ENCODE data around the gene CYSLTR2.

The CYSLTR2 gene

DNA sequence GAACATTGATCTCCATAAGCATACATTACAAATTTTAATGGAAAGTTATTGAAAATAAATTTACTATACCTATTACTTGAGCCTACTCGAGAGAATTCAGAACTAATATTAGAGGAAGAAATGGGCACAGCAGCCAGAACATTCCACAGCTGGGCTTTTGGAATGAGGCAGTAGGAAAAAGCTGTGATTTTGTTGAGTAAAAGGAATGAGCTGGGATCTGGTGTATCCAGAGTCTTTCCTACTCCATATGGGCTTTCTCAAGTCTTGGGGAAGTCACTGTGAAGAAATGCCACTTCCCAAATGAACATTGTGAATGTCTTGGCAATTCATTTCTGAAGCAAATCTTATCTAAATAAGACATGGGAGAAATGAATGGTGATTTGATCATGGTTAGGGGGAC lies 93.1 kb downstream of the CYSLTR2 start:
- DNase-seq: no peak

GRCh38 chr13:48748681-48749080 lies 95.0 kb downstream of the CYSLTR2 start:
- no peak for DNase-seq

DNA sequence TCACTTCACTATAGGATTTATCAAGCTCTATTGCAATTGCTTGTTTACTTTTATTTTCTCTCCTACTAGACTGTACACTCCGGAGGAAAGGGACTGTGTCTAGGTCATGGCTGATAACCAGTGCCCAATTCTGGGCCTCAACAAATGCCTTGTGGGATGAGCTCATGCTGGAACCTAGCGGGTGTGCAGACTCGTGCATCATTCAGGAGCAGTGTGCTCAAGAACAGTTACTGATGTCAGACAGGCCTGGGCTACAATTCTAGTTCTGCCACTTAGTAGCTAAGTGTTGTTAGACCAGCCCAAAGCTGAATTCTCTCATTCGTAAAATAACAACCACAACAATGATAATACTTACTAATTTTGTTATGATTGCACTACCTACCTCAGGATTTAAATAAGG lies 95.4 kb downstream of the CYSLTR2 start:
- peak; percentile 23 for DNase-seq

GRCh38 chr13:48749699-48750473 lies 96.2 kb downstream of the CYSLTR2 start:
- peak; percentile 96 for DNase-seq

GRCh38 chr13:48750588-48751383 lies 97.1 kb downstream of the CYSLTR2 start:
- no peak for DNase-seq

GRCh38 chr13:48760626-48761025 lies 106.9 kb downstream of the CYSLTR2 start:
- DNase-seq: no peak

All from fibroblast of skin of abdomen (primary cell).